ENCODE measurements around the gene SUN1. TPM values are rescaled to one million over a fixed set of nuclear protein-coding genes. Genes with fewer than 3 reads are reported as not detected.
"Not testable (repeated sequence)": the region's sequence is repeated elsewhere in the genome, so short reads cannot be mapped to it uniquely, and the experiment has no call there.

Gene SUN1
- total and polyA plus RNA-seq, 5 donors from 2014 or later, result 46.8 to 90.0 (median 54.4) TPM

- H3K36me3 ChIP-seq (ENCODE audit: control insufficient read depth, insufficient read depth, low read length); H3K9me3 ChIP-seq (ENCODE audit: control insufficient read depth in 2 of 2, low read length in 2 of 2); H3K4me3 Mint-ChIP-seq; DNase-seq; H3K4me3 ChIP-seq (ENCODE audit: low read depth, low read length); H3K27me3 ChIP-seq (ENCODE audit: control insufficient read depth, insufficient read depth, low read length); H3K4me1 Mint-ChIP-seq; H3K36me3 Mint-ChIP-seq; H3K27ac ChIP-seq (ENCODE audit: insufficient read depth, low read length, poor library complexity, severe bottlenecking); H3K9me3 Mint-ChIP-seq; H3K27me3 Mint-ChIP-seq; H3K27ac Mint-ChIP-seq; ATAC-seq (ENCODE audit: low read depth in 2 of 2); H3K4me1 ChIP-seq (ENCODE audit: control insufficient read depth, insufficient read depth, low read length, poor library complexity, severe bottlenecking): not testable (repeated sequence)
Observed at GRCh38 chr7:801351-801750, 30.9 kb upstream of the SUN1 start.

- DNase-seq (no peak), ATAC-seq (ENCODE audit: low read depth in 2 of 2) (no peak)
- H3K4me1 ChIP-seq (ENCODE audit: control insufficient read depth, insufficient read depth, low read length, poor library complexity, severe bottlenecking), result no peaks in the 10 kb centered on the region
- Mint-ChIP-seq H3K4me1 (no peaks in the 10 kb centered on the region), H3K27me3 (no peaks in the 10 kb centered on the region), H3K36me3 (no peaks in the 10 kb centered on the region), H3K9me3 (peaks cover 0 to 1% (median 0%) of the 10 kb centered on the region in 7 donors), H3K27ac (no peak overlapping the region), H3K4me3 (no peak overlapping the region)
- H3K27me3 ChIP-seq (ENCODE audit: control insufficient read depth, insufficient read depth, low read length), result no peaks in the 10 kb centered on the region
- H3K9me3 ChIP-seq (ENCODE audit: control insufficient read depth in 2 of 2, low read length in 2 of 2), result no peaks in the 10 kb centered on the region
- no peak overlapping the region for H3K4me3 ChIP-seq (ENCODE audit: low read depth, low read length)
- H3K36me3 ChIP-seq (ENCODE audit: control insufficient read depth, insufficient read depth, low read length), result no peaks in the 10 kb centered on the region
- H3K27ac ChIP-seq (ENCODE audit: insufficient read depth, low read length, poor library complexity, severe bottlenecking), result no peak overlapping the region
Observed at GRCh38 chr7:801940-802381, 30.3 kb upstream of the SUN1 start.

DNA sequence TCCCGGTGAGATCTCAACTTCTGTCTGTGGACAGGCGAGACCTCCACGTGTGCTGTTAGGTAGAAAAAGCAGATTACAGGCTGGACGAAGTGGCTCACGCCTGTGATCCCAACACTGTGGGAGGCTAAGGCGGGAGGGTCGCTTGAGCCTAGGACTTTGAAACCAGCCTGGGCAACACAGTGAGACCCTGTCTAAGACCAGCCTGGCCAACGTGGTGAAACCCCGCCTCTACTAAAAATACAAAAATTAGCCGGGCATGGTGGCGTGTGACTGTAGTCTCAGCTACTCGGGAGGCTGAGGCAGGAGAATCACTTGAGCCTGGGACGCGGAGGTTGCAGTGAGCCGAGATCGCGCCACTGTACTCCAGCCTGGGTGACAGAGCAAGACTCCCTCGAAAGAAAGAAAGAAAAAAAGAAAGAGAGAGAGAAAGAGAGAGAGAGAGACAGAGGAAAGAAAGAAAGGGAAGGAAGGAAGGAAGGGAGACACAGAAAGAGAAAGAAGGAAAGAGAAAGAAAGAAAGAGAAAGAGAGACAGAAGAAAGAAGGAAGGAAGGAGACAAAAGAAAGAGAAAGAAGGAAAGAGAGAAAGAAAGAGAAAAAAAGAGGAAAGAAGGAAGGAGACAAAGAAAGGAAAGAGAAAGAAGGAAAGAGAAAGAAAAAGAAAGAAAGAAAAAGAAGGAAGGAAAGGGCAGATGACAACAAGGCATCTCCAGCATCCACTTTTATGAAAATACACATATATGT is 29.6 kb upstream of the SUN1 start:
- ATAC-seq (ENCODE audit: low read depth in 2 of 2), result no peak
- Mint-ChIP-seq H3K27ac (no peak overlapping the region), H3K9me3 (peaks cover 0 to 1% (median 0%) of the 10 kb centered on the region in 7 donors), H3K27me3 (no peaks in the 10 kb centered on the region), H3K36me3 (no peaks in the 10 kb centered on the region), H3K4me3 (no peak overlapping the region), H3K4me1 (no peaks in the 10 kb centered on the region)
- no peak overlapping the region for H3K4me3 ChIP-seq (ENCODE audit: low read depth, low read length)
- no peak overlapping the region for H3K27ac ChIP-seq (ENCODE audit: insufficient read depth, low read length, poor library complexity, severe bottlenecking)
- no peaks in the 10 kb centered on the region for H3K27me3 ChIP-seq (ENCODE audit: control insufficient read depth, insufficient read depth, low read length)
- no peak for DNase-seq
- H3K4me1 ChIP-seq (ENCODE audit: control insufficient read depth, insufficient read depth, low read length, poor library complexity, severe bottlenecking), result no peaks in the 10 kb centered on the region
- no peaks in the 10 kb centered on the region for H3K9me3 ChIP-seq (ENCODE audit: control insufficient read depth in 2 of 2, low read length in 2 of 2)
- no peaks in the 10 kb centered on the region for H3K36me3 ChIP-seq (ENCODE audit: control insufficient read depth, insufficient read depth, low read length)

DNA sequence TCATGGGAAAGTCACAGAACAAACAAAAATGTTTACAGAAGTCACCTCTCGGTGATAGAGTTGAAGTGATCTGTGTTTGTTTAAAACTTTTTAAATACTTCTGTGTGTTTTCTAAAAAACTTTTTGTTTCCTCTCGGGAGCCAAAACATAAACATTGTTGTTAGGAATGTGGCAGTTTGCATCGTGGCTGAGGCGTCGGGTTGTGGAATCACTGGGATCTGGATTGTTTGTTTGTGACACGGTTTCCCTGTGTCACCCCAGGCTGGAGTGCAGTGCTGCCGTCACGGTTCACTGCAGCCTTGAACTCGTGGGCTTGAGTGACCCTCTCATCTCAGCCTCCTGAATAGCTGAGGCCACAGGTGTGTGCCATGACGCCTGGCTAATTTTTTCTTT is 29.0 kb upstream of the SUN1 start:
- Histone ChIP-seq H3K36me3 (ENCODE audit: control insufficient read depth, insufficient read depth, low read length) (no peaks in the 10 kb centered on the region), H3K27me3 (ENCODE audit: control insufficient read depth, insufficient read depth, low read length) (no peaks in the 10 kb centered on the region), H3K4me3 (ENCODE audit: low read depth, low read length) (no peak overlapping the region), H3K4me1 (ENCODE audit: control insufficient read depth, insufficient read depth, low read length, poor library complexity, severe bottlenecking) (no peaks in the 10 kb centered on the region), H3K9me3 (ENCODE audit: control insufficient read depth in 2 of 2, low read length in 2 of 2) (no peaks in the 10 kb centered on the region), H3K27ac (ENCODE audit: insufficient read depth, low read length, poor library complexity, severe bottlenecking) (no peak overlapping the region)
- ATAC-seq (ENCODE audit: low read depth in 2 of 2) (no peak), DNase-seq (no peak)
- peaks cover 0 to 1% (median 0%) of the 10 kb centered on the region in 7 donors for H3K9me3 Mint-ChIP-seq
- H3K4me1 Mint-ChIP-seq, result no peaks in the 10 kb centered on the region
- no peak overlapping the region for H3K4me3 Mint-ChIP-seq
- no peak overlapping the region for H3K27ac Mint-ChIP-seq
- no peaks in the 10 kb centered on the region for H3K36me3 Mint-ChIP-seq
- H3K27me3 Mint-ChIP-seq, result no peaks in the 10 kb centered on the region

GRCh38 chr7:803796-804195 is 28.5 kb upstream of the SUN1 start:
- H3K4me1 ChIP-seq (ENCODE audit: control insufficient read depth, insufficient read depth, low read length, poor library complexity, severe bottlenecking); H3K27me3 ChIP-seq (ENCODE audit: control insufficient read depth, insufficient read depth, low read length); H3K27me3 Mint-ChIP-seq; ATAC-seq (ENCODE audit: low read depth in 2 of 2); H3K4me1 Mint-ChIP-seq; H3K36me3 ChIP-seq (ENCODE audit: control insufficient read depth, insufficient read depth, low read length); H3K9me3 ChIP-seq (ENCODE audit: control insufficient read depth in 2 of 2, low read length in 2 of 2); H3K27ac ChIP-seq (ENCODE audit: insufficient read depth, low read length, poor library complexity, severe bottlenecking); DNase-seq; H3K27ac Mint-ChIP-seq; H3K9me3 Mint-ChIP-seq; H3K4me3 Mint-ChIP-seq; H3K36me3 Mint-ChIP-seq; H3K4me3 ChIP-seq (ENCODE audit: low read depth, low read length): not testable (repeated sequence)

GRCh38 chr7:805261-805660 is 27.0 kb upstream of the SUN1 start:
- H3K27me3 Mint-ChIP-seq, result no peaks in the 10 kb centered on the region
- no peak overlapping the region for H3K27ac Mint-ChIP-seq
- no peaks in the 10 kb centered on the region for H3K9me3 ChIP-seq (ENCODE audit: control insufficient read depth in 2 of 2, low read length in 2 of 2)
- H3K27ac ChIP-seq (ENCODE audit: insufficient read depth, low read length, poor library complexity, severe bottlenecking), result no peak overlapping the region
- H3K27me3 ChIP-seq (ENCODE audit: control insufficient read depth, insufficient read depth, low read length), result no peaks in the 10 kb centered on the region
- peaks cover 0 to under 1% (median 0%) of the 10 kb centered on the region in 4 donors for H3K4me1 Mint-ChIP-seq
- H3K4me1 ChIP-seq (ENCODE audit: control insufficient read depth, insufficient read depth, low read length, poor library complexity, severe bottlenecking), result no peaks in the 10 kb centered on the region
- ATAC-seq (ENCODE audit: low read depth in 2 of 2) (no peak), DNase-seq (no peak)
- H3K36me3 ChIP-seq (ENCODE audit: control insufficient read depth, insufficient read depth, low read length), result no peaks in the 10 kb centered on the region
- no peaks in the 10 kb centered on the region for H3K36me3 Mint-ChIP-seq
- H3K4me3 ChIP-seq (ENCODE audit: low read depth, low read length), result no peak overlapping the region
- no peak overlapping the region for H3K4me3 Mint-ChIP-seq
- peaks cover 0 to 1% (median 0%) of the 10 kb centered on the region in 7 donors for H3K9me3 Mint-ChIP-seq

DNA sequence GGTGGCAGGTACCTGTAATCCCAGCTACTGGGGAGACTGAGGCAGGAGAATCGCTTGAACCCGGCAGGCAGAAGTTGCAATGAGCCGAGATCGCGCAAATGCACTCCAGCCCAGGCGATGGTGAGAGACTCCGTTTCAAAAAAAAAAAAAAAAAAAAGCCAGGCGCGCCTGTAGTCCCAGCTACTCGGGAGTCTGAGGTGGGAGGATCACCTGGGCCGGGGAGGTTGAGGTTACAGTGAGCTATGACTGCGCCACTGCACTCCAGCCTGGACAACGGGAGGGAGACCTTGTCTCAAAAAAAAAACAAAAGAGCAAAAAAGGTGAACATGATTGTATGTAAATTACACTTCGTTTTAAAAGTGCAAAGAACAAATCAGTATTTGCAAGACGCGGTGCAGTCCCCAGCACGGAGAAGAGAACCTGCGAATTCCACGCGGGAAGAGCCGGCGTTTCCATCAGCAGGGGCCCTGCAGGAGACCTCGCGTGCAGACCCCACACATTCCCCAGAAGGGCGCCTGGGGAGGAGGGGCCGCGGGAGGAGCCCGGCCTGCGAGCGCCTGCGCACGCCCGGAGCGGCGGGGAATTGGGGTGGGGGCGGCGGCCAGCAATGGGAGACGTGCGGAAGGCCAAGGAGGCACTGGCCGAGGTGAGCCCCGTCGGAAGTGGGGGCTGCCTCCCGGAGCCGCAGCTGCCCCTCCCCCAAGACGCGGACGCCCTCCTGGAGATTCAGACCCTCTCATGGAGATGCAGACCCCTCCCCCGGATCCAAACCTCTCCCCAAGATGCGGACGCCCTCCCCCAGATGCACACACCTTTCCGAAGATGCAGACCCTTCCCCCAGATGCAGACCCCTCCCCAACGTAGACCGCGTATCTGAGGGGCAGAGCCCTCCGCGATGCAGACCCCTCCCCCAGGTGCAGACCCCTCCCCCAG is 16.7 kb upstream of the SUN1 start:
- Histone ChIP-seq H3K27ac (ENCODE audit: insufficient read depth, low read length, poor library complexity, severe bottlenecking) (peak overlapping the region; percentile 60), H3K4me1 (ENCODE audit: control insufficient read depth, insufficient read depth, low read length, poor library complexity, severe bottlenecking) (peaks cover 45% of the 10 kb centered on the region)
- H3K4me1 Mint-ChIP-seq, result peaks cover 29 to 63% (median 41%) of the 10 kb centered on the region in 4 donors

More for the DNA sequence above, 16.7 kb upstream of the SUN1 start:
- no peak for ATAC-seq (ENCODE audit: low read depth in 2 of 2)
- peaks cover 5% of the 10 kb centered on the region for H3K36me3 Mint-ChIP-seq
- Histone ChIP-seq H3K36me3 (ENCODE audit: control insufficient read depth, insufficient read depth, low read length) (no peaks in the 10 kb centered on the region), H3K4me3 (ENCODE audit: low read depth, low read length) (peak overlapping the region; percentile 19), H3K9me3 (ENCODE audit: control insufficient read depth in 2 of 2, low read length in 2 of 2) (no peaks in the 10 kb centered on the region), H3K27me3 (ENCODE audit: control insufficient read depth, insufficient read depth, low read length) (no peaks in the 10 kb centered on the region)
- peaks cover 9% of the 10 kb centered on the region for H3K27me3 Mint-ChIP-seq
- H3K4me3 Mint-ChIP-seq, result peak overlapping the region; percentile 90 to 95 (median 90)
- peak overlapping the region; percentile 32 to 87 (median 85) for H3K27ac Mint-ChIP-seq
- H3K9me3 Mint-ChIP-seq, result peaks cover 0 to 1% (median 0%) of the 10 kb centered on the region in 7 donors
- DNase-seq, result peak in 2 of 3 donors; percentile 19 to 22
